ENCODE results near the gene DLL3.

GRCh38 chr19:39469567-39469966 lies 29.2 kb upstream of the DLL3 start:
- TF ChIP-seq POLR2A (IDR thresholded peaks at IDR 0.05) (no peak), POLR2AphosphoS5 (IDR thresholded peaks at IDR 0.05) (no peak), CTCF (IDR thresholded peaks at IDR 0.05) (no peak)
